Vagina (tissue), 2 donors: ENCODE data around the gene UBR4.

Experiments
- POLR2A ChIP-seq, 2 donors: fragments of 450-650 bp; IDR thresholded peaks; one replicate each; pipeline ENCODE4 v1.6.1; 2017; ENCODE audit warnings: antibody characterized with exemption in 2 of 2, mild to moderate bottlenecking in 2 of 2, moderate library complexity in 2 of 2
- POLR2AphosphoS5 ChIP-seq, 2 donors: sonication (generic); formaldehyde crosslinking; IDR thresholded peaks; one replicate each; pipeline ENCODE4 v1.9.0; 2017; ENCODE audit warnings: antibody characterized with exemption in 2 of 2, mild to moderate bottlenecking in 2 of 2, low read depth in 1 of 2; ENCODE audit not compliant: insufficient read depth in 1 of 2
- TF ChIP-seq, protein P1 (sequence below), 3 experiments: fragments of 450-650 bp in 2 of 3; fragments of 200-600 bp in 1 of 3; sonication (generic) in 1 of 3; IDR thresholded peaks; one replicate each; pipeline ENCODE4 v1.5.1; 2017 to 2019; ENCODE audit warnings: antibody characterized with exemption in 3 of 3, mild to moderate bottlenecking in 2 of 3, moderate library complexity in 2 of 3

DNA sequence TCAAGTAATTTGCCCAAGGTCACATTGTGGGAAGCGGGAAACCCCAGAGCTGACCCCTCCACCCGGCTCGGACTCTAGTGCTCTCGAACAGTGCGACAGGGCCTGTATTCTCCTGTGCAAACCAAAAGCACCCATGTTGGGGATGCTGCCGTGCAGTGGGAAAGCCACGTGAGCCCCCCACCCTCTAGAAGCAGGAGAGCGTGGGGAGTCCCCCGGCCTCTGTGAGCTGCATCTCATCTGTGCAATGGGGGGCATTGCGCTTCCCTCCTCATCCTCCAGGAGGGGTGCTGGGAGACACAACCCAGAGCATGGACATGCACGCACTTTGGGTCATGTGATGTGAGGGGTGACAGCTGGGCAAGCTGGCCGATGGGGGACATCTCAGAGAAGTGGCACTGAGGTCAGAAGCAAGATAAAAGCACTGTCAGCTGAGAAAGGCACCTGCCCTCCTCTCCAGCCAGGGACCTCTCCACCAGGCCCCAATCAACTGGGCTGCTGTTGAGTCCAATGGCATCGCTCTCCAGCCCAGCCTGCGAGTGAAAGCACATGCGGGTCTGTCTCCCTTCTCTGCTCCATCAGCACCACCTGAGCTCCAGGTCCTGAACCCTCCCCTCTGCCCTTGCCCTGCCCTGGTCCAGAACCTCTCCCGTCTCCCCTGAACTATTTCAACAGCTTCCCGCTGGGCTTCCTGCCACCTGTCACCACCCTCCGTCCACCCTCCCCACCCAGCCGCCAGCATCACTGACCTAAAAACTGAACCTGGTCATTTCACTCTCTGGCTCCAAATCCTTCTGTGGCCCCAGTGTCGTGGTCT lies 177.2 kb downstream of the UBR4 start:
- TF ChIP-seq, protein P1, sequence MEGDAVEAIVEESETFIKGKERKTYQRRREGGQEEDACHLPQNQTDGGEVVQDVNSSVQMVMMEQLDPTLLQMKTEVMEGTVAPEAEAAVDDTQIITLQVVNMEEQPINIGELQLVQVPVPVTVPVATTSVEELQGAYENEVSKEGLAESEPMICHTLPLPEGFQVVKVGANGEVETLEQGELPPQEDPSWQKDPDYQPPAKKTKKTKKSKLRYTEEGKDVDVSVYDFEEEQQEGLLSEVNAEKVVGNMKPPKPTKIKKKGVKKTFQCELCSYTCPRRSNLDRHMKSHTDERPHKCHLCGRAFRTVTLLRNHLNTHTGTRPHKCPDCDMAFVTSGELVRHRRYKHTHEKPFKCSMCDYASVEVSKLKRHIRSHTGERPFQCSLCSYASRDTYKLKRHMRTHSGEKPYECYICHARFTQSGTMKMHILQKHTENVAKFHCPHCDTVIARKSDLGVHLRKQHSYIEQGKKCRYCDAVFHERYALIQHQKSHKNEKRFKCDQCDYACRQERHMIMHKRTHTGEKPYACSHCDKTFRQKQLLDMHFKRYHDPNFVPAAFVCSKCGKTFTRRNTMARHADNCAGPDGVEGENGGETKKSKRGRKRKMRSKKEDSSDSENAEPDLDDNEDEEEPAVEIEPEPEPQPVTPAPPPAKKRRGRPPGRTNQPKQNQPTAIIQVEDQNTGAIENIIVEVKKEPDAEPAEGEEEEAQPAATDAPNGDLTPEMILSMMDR (IDR thresholded peaks at IDR 0.05): no peak
- TF ChIP-seq POLR2AphosphoS5 (IDR thresholded peaks at IDR 0.05; ENCODE audit: insufficient read depth in 1 of 2, low read depth in 1 of 2) (no peak), POLR2A (IDR thresholded peaks at IDR 0.05) (no peak)
